ENCODE data around the gene KRTAP1-1.
"Not testable (repeated sequence)": the region's sequence is repeated elsewhere in the genome, so short reads cannot be mapped to it uniquely, and the experiment has no call there.

KRTAP1-1 gene

GRCh38 chr17:41010441-41010840 is 30.8 kb downstream of the KRTAP1-1 start:
- DNase-seq, result no peak

- no peak for DNase-seq
Measured at GRCh38 chr17:41009936-41010335, 31.3 kb downstream of the KRTAP1-1 start.

- no peak for DNase-seq
Measured at GRCh38 chr17:41009301-41009760, 31.9 kb downstream of the KRTAP1-1 start.

- DNase-seq, result no peak
Measured at GRCh38 chr17:41008811-41009210, 32.4 kb downstream of the KRTAP1-1 start, which contains the start of gene KRTAP3-1. Gene KRTAP3-1 (minus strand): TSS chr17:41009128. CDS start chr17:41009074, 54 bp downstream.

- DNase-seq, result no peak
Measured at GRCh38 chr17:41004397-41004796, 36.9 kb downstream of the KRTAP1-1 start.

- DNase-seq, result no peak
Measured at GRCh38 chr17:41003926-41004325, 37.3 kb downstream of the KRTAP1-1 start.

GRCh38 chr17:41002814-41003213 is 38.4 kb downstream of the KRTAP1-1 start:
- DNase-seq, result no peak

GRCh38 chr17:41001795-41002194 is 39.5 kb downstream of the KRTAP1-1 start:
- no peak for DNase-seq

GRCh38 chr17:40999563-40999962 is 41.7 kb downstream of the KRTAP1-1 start, which contains the start of gene KRTAP3-2:
Gene KRTAP3-2 (minus strand): TSS chr17:40999906. CDS start chr17:40999853, 53 bp downstream.
- not testable (repeated sequence) for DNase-seq

- no peak for DNase-seq
Measured at GRCh38 chr17:40997361-40997760, 43.9 kb downstream of the KRTAP1-1 start.

GRCh38 chr17:40996829-40997228 is 44.4 kb downstream of the KRTAP1-1 start:
- DNase-seq, result no peak

GRCh38 chr17:40995116-40995515 is 46.1 kb downstream of the KRTAP1-1 start:
- DNase-seq, result no peak

GRCh38 chr17:40993839-40994238 is 47.4 kb downstream of the KRTAP1-1 start, which contains the start of gene KRTAP3-3:
Gene KRTAP3-3 (minus strand): TSS chr17:40994164. CDS start chr17:40994097, 67 bp downstream.
- DNase-seq, result no peak

GRCh38 chr17:40993084-40993483 is 48.2 kb downstream of the KRTAP1-1 start:
- DNase-seq, result no peak

GRCh38 chr17:40992666-40993065 is 48.6 kb downstream of the KRTAP1-1 start:
- DNase-seq, result no peak

Measured in activated T-cell treated with anti-CD3 and anti-CD28 coated beads, Interleukin-2, amount 50 U/mL, for 1 hour (primary cell).